Neural cell (in vitro differentiated cells): ENCODE results near the gene TMEM168. TPM values are rescaled to one million over a fixed set of nuclear protein-coding genes. Genes with fewer than 3 reads are reported as not detected.

ENCODE experiments used
- H2AFZ ChIP-seq: fragments of 200-600, 300-800 bp; sonication (generic), shearing (Covaris generic); 2 replicates; pipeline ENCODE4 v1.6.0; 2014; ENCODE audit warnings: low read depth, mild to moderate bottlenecking, antibody characterized with exemption, low read length, moderate library complexity
- H3F3A ChIP-seq: fragments of 200-600 bp; shearing (Covaris generic); 2 replicates; pipeline ENCODE4 v1.6.1; 2016; ENCODE audit warnings: mild to moderate bottlenecking, moderate library complexity, mixed read lengths, antibody characterized with exemption, low read length; ENCODE audit not compliant: insufficient read depth, poor library complexity, severe bottlenecking
- H3K27ac ChIP-seq: fragments of 200-600, 300-800 bp; sonication (generic), shearing (Covaris generic); 2 replicates; pipeline ENCODE4 v1.5.1; 2014; ENCODE audit warnings: mild to moderate bottlenecking, low read length, moderate library complexity
- H3K27me3 ChIP-seq: fragments of 300-800, 200-600 bp; sonication (generic), shearing (Covaris generic); 2 replicates; pipeline ENCODE4 v1.6.0; 2014; ENCODE audit warnings: mild to moderate bottlenecking, low read depth, low read length, moderate library complexity; ENCODE audit not compliant: insufficient read depth
- H3K36me3 ChIP-seq: fragments of 300-800, 200-600 bp; sonication (generic), shearing (Covaris generic); 2 replicates; pipeline ENCODE4 v1.5.1; 2014; ENCODE audit warnings: mild to moderate bottlenecking, antibody characterized with exemption, low read length, moderate library complexity; ENCODE audit not compliant: insufficient read depth
- H3K4me2 ChIP-seq: fragments of 300-800, 200-600 bp; sonication (generic), shearing (Covaris generic); 2 replicates; pipeline ENCODE4 v1.6.0; 2014; ENCODE audit warnings: mild to moderate bottlenecking, low read length
- H3K4me3 ChIP-seq: fragments of 300-800, 200-600 bp; sonication (generic), shearing (Covaris generic); 2 replicates; pipeline ENCODE4 v1.5.1; 2014; ENCODE audit warnings: mild to moderate bottlenecking, low read length, moderate library complexity
- H3K79me2 ChIP-seq: fragments of 200-600 bp; shearing (Covaris generic); replicated peaks from 2 replicates; pipeline ENCODE4 v1.6.0; 2014; ENCODE audit warnings: mild to moderate bottlenecking, low read length, moderate library complexity; ENCODE audit not compliant: insufficient read depth
- H3K9ac ChIP-seq: fragments of 300-800, 200-600 bp; sonication (generic), shearing (Covaris generic); 2 replicates; pipeline ENCODE4 v1.6.1; 2016; ENCODE audit warnings: mild to moderate bottlenecking, low read length, mixed read lengths
- H3K9me2 ChIP-seq: fragments of 200-600 bp; shearing (Covaris generic); 2 replicates; pipeline ENCODE4 v1.6.1; 2016; ENCODE audit warnings: mild to moderate bottlenecking, low read length, mixed read lengths; ENCODE audit not compliant: insufficient read depth
- H3K9me3 ChIP-seq: fragments of 200-600, 300-800 bp; sonication (generic), shearing (Covaris generic); 2 replicates; pipeline ENCODE4 v1.6.1; 2016; ENCODE audit warnings: mild to moderate bottlenecking, mixed run types, low read length, moderate library complexity, mixed read lengths
- H4K20me1 ChIP-seq: fragments of 200-600 bp; shearing (Covaris generic); 2 replicates; pipeline ENCODE4 v1.6.1; 2016; ENCODE audit warnings: mild to moderate bottlenecking, mixed run types; ENCODE audit not compliant: insufficient read depth
- CTCF ChIP-seq: fragments of 450-650 bp; IDR thresholded peaks from 2 replicates; pipeline ENCODE4 v1.5.1; 2014; ENCODE audit warnings: antibody characterized with exemption, mild to moderate bottlenecking, moderate library complexity; ENCODE audit not compliant: poor library complexity, severe bottlenecking
- EP300 ChIP-seq: fragments of 450-650 bp; conservative IDR thresholded peaks from 2 replicates; pipeline ENCODE4 v1.6.1; 2014; ENCODE audit warnings: antibody characterized with exemption, mild to moderate bottlenecking, moderate library complexity; ENCODE audit not compliant: poor library complexity, severe bottlenecking
- EZH2 ChIP-seq: fragments of 200-600, 300-800 bp; shearing (Covaris generic), sonication (generic); IDR thresholded peaks from 2 replicates; pipeline ENCODE4 v1.6.1; 2014; ENCODE audit warnings: antibody characterized with exemption, low read length, borderline replicate concordance, mild to moderate bottlenecking; ENCODE audit not compliant: insufficient read depth, poor library complexity, severe bottlenecking
- MXI1 ChIP-seq: fragments of 450-650 bp; conservative IDR thresholded peaks from 2 replicates; pipeline ENCODE4 v1.6.1; 2014; ENCODE audit warnings: antibody characterized with exemption, mild to moderate bottlenecking; ENCODE audit not compliant: poor library complexity, severe bottlenecking
- POLR2AphosphoS5 ChIP-seq: IDR thresholded peaks from 2 replicates; pipeline ENCODE4 v1.6.1; 2012
- RAD21 ChIP-seq: fragments of 450-650 bp; conservative IDR thresholded peaks from 2 replicates; pipeline ENCODE4 v1.6.1; 2014; ENCODE audit warnings: antibody characterized with exemption, mild to moderate bottlenecking, moderate library complexity
- SMC3 ChIP-seq: fragments of 450-650 bp; conservative IDR thresholded peaks from 2 replicates; pipeline ENCODE4 v1.6.1; 2014; ENCODE audit warnings: antibody characterized with exemption, mild to moderate bottlenecking, moderate library complexity; ENCODE audit not compliant: poor library complexity
- TAF1 ChIP-seq: IDR thresholded peaks from 2 replicates; pipeline ENCODE4 v1.6.1; 2012; ENCODE audit warnings: low read depth
- polyA plus RNA-seq: library from polyadenylated mRNA; depleted of rRNA; stranded (reverse); fragments of >200 nt; gene quantifications from 2 replicates; pipeline ENCODE4 v1.2.3, GENCODE V29; 2014
- TF ChIP-seq, protein P1 (sequence below): IDR thresholded peaks from 2 replicates; pipeline ENCODE4 v1.6.1; 2012; ENCODE audit warnings: borderline replicate concordance

TMEM168 gene
- polyA plus RNA-seq, 1 donor from 2014 or later, result 21.9 TPM

DNA sequence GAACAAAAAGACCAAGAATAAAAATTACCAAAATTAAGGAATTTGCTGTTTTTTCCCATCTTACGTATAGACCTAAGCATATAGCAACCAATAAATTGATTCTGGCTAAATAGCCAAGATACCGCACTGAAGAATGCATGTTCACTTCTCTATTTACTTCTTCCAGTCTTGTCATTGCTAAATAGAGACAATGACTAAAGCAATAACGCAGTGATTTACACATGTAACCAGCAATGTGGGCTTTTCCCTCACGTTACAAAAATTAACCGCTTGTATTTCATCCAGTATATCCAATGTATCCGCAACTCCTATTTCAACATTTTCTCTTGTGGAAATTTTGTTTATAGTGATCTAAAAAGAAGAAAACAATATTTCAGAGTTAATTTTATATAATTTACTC is 5.6 kb downstream of the TMEM168 start:
- no peaks in the 10 kb centered on the region for H3K36me3 ChIP-seq
- H3F3A ChIP-seq, result no peaks in the 10 kb centered on the region
- H3K27ac ChIP-seq, result no peak overlapping the region
- no peaks in the 10 kb centered on the region for H3K9me2 ChIP-seq
- no peaks in the 10 kb centered on the region for H3K27me3 ChIP-seq
- no peak overlapping the region for H2AFZ ChIP-seq
- no peak for TF ChIP-seq EZH2
- TF ChIP-seq, protein P1, sequence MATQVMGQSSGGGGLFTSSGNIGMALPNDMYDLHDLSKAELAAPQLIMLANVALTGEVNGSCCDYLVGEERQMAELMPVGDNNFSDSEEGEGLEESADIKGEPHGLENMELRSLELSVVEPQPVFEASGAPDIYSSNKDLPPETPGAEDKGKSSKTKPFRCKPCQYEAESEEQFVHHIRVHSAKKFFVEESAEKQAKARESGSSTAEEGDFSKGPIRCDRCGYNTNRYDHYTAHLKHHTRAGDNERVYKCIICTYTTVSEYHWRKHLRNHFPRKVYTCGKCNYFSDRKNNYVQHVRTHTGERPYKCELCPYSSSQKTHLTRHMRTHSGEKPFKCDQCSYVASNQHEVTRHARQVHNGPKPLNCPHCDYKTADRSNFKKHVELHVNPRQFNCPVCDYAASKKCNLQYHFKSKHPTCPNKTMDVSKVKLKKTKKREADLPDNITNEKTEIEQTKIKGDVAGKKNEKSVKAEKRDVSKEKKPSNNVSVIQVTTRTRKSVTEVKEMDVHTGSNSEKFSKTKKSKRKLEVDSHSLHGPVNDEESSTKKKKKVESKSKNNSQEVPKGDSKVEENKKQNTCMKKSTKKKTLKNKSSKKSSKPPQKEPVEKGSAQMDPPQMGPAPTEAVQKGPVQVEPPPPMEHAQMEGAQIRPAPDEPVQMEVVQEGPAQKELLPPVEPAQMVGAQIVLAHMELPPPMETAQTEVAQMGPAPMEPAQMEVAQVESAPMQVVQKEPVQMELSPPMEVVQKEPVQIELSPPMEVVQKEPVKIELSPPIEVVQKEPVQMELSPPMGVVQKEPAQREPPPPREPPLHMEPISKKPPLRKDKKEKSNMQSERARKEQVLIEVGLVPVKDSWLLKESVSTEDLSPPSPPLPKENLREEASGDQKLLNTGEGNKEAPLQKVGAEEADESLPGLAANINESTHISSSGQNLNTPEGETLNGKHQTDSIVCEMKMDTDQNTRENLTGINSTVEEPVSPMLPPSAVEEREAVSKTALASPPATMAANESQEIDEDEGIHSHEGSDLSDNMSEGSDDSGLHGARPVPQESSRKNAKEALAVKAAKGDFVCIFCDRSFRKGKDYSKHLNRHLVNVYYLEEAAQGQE, result no peak
- H3K79me2 ChIP-seq, result no peaks in the 10 kb centered on the region
- H3K9me3 ChIP-seq, result no peaks in the 10 kb centered on the region
- no peak overlapping the region for H3K4me2 ChIP-seq
- no peak overlapping the region for H3K9ac ChIP-seq
- no peaks in the 10 kb centered on the region for H4K20me1 ChIP-seq
- H3K4me3 ChIP-seq, result no peak overlapping the region

DNA sequence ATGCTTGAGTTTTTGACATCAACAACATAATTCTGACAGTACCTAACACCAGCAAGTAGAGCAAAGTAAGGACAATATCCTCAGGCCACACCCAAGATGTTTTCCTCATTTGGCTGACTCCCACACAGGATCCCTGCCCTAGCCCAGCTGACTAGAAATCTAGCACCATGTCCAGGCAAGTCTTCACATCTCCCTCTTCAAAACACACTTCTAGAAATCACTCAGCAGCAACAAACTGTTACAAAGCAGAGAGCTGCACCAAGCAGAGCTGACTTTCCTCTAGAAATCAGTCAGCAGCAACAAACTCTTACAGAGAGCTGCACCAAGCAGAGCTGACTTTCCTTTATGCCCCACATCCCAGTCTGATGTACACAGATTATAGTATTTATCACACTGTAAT is 7.7 kb downstream of the TMEM168 start:
- H3F3A ChIP-seq, result no peaks in the 10 kb centered on the region
- H3K9me3 ChIP-seq, result no peaks in the 10 kb centered on the region
- H3K79me2 ChIP-seq, result no peaks in the 10 kb centered on the region

More for the DNA sequence above, 7.7 kb downstream of the TMEM168 start:
- TF ChIP-seq POLR2AphosphoS5 (no peak), SMC3 (no peak), RAD21 (no peak), MXI1 (no peak), CTCF (no peak), EZH2 (no peak), EP300 (no peak), TAF1 (no peak)
- TF ChIP-seq, protein P1, result no peak
- H3K27ac ChIP-seq, result no peak overlapping the region
- no peak overlapping the region for H2AFZ ChIP-seq
- no peaks in the 10 kb centered on the region for H4K20me1 ChIP-seq
- no peak overlapping the region for H3K4me3 ChIP-seq
- H3K27me3 ChIP-seq, result no peaks in the 10 kb centered on the region
- no peak overlapping the region for H3K4me2 ChIP-seq
- H3K36me3 ChIP-seq, result no peaks in the 10 kb centered on the region
- H3K9ac ChIP-seq, result no peak overlapping the region
- H3K9me2 ChIP-seq, result no peaks in the 10 kb centered on the region
